MV-4-11 (cell line): ENCODE measurements around the gene TNK1.

Experiments used
- DNase-seq: peaks from one replicate; lab custom pipeline; 2025; lab: John Stamatoyannopoulos, UW

The TNK1 gene

DNA sequence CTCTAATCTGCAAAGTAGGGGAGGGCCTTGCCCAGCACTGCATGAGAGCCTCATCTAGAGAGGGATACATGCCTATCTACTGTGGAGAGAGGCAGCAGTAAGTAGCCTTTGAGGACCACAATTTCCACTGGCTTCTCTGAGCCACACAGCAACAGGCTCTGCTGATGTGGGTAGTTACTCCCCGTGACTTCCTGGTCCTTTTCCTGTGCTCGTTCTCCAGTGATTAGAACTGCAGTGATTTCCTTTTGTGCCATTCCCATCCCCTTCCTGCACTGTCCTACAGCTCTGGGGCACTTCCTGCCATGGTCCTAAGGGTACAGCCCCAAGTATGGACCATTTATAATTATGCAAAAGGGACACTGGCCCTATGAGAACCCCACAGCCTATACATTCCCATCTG is 10.4 kb downstream of the TNK1 start:
- DNase-seq: no peak

- no peak for DNase-seq
Observed at GRCh38 chr17:7392696-7393612, 12.1 kb downstream of the TNK1 start.

DNA sequence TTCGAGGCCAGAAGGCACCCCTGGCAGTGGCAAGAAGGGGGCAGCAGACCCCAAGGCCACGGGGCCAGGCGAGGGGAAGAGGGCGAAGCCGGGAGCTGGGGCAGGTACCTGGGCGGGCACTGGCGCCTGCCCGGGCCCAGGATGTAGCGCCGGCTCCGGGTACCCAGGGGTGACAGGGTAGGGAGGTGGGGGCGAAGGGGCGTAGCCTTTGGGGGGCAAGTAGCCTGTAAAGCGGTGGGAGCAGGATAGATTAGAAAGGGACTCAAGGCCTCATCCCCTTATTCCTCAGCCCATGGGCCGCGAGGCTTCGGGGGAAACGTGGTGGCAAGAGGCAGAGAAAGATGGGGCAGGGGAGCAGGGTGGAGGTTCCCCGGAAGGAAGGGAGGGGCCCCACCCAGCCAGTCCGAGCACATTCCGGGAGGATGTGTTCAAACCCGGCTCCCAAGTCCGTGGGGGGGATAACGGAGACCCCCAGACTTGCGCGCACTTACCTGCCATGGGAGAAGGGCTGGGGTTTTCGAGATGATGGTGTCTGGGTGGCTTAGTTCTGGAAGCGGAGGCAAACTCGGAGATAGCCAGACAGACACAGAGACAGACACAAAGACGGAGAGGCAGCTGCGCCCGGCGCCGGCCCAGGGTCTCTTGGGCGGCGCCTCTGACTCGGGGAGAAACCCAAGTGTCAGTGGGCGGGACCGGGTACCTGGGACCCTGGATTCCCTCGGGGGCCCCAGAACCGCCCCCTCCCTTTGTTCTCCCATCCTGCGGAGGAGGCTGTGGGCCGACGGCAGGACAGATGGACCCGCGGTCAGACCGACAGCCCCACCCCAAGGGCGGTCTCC is 12.9 kb downstream of the TNK1 start:
- DNase-seq: no peak

GRCh38 chr17:7394452-7395191 is 13.7 kb downstream of the TNK1 start, which contains the start of gene PLSCR3:
TSS of gene PLSCR3 (minus strand) at chr17:7394525. CDS start at chr17:7394110, 415 bp downstream.
- peak; percentile 69 for DNase-seq

DNA sequence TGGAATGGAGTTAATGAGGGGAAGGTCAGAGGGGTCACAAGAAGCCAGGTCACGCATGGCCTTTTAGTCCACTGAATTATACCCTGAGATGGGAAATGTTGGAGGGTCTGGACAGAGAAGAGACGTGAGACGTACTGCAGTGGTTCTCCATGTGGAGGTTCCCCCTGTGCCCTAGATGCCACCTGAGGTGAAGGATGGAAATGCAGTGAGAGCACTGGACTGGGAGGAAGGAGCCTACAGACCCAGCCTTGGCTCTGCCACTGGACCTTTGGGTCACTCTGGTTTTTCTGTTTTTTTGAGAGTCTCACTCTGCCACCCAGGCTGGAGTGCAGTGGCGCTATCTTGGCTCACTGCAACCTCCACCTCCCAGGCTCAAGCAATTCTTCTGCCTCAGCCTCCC is 15.3 kb downstream of the TNK1 start:
- no peak for DNase-seq

- no peak for DNase-seq
Observed at GRCh38 chr17:7398612-7399011, 17.7 kb downstream of the TNK1 start.

DNA sequence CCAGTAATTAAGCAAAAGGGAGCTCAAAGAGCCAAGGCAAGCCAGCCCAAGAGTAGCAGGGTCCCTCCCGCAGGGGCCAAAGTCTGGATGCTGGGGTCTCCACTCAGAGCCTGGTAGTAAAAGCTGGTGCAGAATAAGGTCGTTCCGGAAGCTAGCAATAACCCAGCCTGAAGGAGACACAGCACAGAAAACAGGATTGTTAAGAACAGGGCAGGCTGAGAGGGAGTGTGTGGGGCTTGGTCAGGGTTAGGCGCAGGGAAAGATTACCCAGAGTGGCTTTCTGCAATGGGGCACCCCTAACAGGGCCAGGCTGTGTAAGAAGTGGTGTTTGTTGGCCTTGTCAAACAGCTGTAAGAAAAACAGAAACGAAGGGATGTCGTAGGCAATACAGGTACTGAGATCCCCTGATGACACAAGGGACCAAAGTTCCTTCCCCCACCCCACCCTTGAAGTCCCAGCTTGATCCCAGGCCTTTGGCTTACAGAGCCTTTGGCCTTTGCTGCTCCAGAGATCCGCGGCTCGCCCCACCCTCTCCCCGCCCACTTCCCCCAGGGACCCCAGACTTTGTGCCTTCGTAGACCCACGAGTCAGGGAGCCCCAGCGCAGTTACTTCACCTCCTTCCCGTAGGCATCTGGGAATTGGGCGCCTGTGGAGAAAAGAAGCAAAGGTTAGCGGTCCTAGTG is 22.3 kb downstream of the TNK1 start:
- no peak for DNase-seq

- DNase-seq: no peak
Observed at GRCh38 chr17:7403727-7403976, 22.8 kb downstream of the TNK1 start.

DNA sequence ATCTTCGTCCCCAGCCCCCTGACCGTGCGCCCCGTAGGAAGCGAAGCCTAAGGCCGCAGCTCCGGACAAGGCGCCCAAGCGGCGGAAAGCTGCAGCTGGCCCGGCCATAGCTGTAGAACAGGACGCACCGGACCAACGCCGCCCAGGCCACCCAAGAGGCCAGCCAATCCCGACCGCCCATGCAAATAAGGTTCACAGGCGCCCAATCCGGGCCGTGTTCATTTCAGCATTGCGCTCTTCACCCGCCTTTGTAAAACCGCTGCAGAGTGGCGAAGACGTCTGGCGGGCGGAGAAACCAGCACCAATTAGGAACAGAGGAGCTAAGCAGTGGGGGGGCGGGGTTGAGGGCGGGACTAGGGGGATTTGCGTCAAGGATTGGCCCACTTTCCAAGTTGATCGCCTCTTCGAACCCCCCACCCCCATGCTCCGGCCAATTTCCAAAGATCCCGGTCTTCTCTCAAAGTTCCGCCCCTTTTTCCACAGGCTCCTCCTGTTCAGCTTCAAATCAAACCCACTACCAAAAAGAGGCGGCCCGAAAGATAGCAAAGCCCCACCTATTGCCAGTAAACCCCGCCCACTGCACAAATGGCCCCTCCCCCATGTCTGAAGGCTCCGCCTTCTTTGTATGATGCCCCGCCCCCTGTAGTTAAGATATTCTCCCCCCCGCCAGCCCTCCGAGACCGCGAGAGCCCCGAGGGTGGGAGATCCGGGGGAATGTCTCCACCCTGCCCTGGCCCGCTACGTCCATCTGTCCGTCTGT is 23.3 kb downstream of the TNK1 start, which contains the start of gene TMEM256:
Gene TMEM256 (minus strand): TSS at position 121 of the 760 bp plus-strand sequence. CDS start 13 bp downstream, at position 108.
- DNase-seq: peak; percentile 99

- DNase-seq: no peak
Observed at GRCh38 chr17:7404737-7405349, 24.0 kb downstream of the TNK1 start.

DNA sequence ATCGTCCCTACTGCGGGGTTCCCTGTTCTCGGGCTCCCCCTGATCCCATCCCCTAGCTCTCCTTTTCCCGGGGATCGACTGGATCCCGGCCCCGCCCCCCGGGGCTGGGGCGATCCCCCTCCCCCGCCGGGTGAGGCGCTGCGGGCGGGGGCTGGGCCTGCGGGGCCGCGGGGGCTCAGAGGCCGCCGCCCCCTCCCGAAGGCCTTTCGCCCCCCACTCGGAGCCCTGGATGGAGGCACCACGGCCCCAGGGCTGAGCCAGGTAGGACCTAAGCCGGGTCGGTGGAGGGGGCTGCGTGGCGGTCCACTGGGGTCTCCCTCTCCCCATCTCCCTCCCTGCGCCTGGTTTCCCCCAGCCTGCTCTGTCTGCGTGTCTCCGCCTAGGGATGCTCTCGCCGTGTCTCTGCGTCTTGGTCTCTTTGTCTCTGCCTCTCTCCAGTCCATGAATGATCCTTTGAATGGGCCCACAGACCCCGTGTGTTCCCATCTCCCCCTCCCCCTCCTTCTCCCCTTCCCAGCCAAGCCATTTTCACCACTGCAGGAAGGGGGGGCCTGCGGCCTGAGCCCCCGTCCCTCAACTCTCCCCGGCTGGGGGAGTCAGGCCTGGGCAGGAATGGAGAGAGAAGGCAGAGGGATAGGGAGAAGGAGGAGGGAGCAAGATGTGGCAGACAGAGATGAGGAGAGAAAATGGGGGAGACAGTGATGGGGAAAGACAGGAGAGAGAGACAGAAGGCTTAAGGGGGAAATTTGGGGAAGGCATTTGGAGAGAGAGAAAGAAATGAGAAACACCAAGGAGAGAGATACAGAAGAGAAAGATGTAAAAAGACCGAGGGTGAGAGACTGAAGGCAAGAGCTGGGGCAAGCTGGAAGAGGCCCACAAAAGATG is 24.7 kb downstream of the TNK1 start:
- DNase-seq: no peak

DNA sequence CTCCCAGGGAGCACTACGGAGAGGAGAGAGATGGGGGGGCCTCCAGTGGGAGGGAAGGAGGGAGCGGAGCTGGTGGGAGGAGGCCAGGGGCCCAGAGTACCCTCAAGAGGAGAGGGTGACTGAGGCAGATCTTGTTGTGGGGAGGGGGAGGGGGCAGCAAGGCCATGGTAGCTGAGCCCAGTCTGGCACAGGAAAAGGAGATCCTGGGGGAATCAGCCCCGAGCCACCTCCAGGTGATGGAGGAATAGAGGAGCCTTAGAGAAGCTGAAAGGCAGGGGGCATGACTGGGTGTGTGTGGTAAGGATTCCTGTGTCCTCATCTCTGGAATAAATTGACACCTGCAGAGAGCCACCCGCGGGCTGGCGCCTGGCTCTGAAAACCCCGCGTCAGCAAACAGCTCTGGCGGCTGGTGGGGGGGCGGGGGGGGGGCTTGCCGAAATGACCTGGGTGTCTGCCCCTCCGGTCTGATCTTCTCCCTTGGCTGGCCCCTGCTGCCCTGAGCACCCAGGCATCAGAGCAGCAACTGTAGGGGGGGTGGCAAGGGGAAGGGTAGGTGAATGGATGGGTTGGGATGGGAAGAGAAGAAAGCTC is 25.4 kb downstream of the TNK1 start:
- DNase-seq: no peak

DNA sequence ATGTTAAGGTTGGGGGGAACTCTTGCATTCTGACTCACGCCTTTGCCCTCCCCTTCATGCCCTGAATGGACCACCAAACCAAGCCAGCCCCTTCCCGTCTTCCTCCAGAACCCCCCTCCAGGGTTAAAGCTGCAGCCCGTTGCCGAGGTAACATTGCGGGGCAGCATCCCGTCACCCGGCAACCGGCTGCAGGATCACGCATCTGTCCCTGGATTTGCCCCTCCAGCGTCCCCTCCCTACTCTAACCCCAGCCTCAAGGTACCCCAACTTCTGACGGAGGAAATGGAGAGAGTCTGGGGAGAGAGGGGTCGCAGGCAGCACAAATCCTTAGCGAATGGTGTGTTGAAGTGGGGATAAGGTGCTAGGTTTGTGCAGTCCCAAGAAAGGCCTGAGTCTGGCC is 26.2 kb downstream of the TNK1 start:
- DNase-seq: no peak

- DNase-seq: no peak
Observed at GRCh38 chr17:7407485-7408251, 26.8 kb downstream of the TNK1 start, which contains the start of gene NLGN2. TSS of gene NLGN2 (plus strand) at chr17:7407845. CDS start at chr17:7408256, 411 bp downstream.

DNA sequence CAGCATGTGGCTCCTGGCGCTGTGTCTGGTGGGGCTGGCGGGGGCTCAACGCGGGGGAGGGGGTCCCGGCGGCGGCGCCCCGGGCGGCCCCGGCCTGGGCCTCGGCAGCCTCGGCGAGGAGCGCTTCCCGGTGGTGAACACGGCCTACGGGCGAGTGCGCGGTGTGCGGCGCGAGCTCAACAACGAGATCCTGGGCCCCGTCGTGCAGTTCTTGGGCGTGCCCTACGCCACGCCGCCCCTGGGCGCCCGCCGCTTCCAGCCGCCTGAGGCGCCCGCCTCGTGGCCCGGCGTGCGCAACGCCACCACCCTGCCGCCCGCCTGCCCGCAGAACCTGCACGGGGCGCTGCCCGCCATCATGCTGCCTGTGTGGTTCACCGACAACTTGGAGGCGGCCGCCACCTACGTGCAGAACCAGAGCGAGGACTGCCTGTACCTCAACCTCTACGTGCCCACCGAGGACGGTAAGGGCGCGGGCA is 27.4 kb downstream of the TNK1 start:
- DNase-seq: no peak

GRCh38 chr17:7408863-7409262 is 28.0 kb downstream of the TNK1 start:
- DNase-seq: no peak

GRCh38 chr17:7409716-7410115 is 28.8 kb downstream of the TNK1 start:
- DNase-seq: no peak
